ENCODE results near the gene CFDP1.
"Not testable (repeated sequence)": the region's sequence is repeated elsewhere in the genome, so short reads cannot be mapped to it uniquely, and the experiment has no call there.

Gene CFDP1

GRCh38 chr16:75281826-75282225 is 151.5 kb downstream of the CFDP1 start:
- 0 out of 2 replicates have a peak, but pooled peaks cover 2% of the 10 kb centered on the region for H3K27me3 ChIP-seq (ENCODE audit: insufficient read depth, low read length)
- no peaks in the 10 kb centered on the region for H3K36me3 ChIP-seq (ENCODE audit: insufficient read depth, low read length)
- H3K4me2 ChIP-seq (ENCODE audit: low read length), result no peak overlapping the region
- no peak overlapping the region for H3K9ac ChIP-seq (ENCODE audit: low read length)
- TF ChIP-seq CTCF (IDR thresholded peaks at IDR 0.05; ENCODE audit: low read length) (no peak), EZH2 (IDR thresholded peaks at IDR 0.05; ENCODE audit: borderline replicate concordance, low read length) (no peak)
- no peaks in the 10 kb centered on the region for H3K79me2 ChIP-seq (ENCODE audit: insufficient read depth, low read length)
- no peaks in the 10 kb centered on the region for H3F3A ChIP-seq (ENCODE audit: insufficient read depth, low read length)
- no peaks in the 10 kb centered on the region for H3K9me2 ChIP-seq (ENCODE audit: low read depth, low read length)
- H3K4me3 ChIP-seq (ENCODE audit: low read depth, low read length, poor library complexity, severe bottlenecking), result no peak overlapping the region
- no peaks in the 10 kb centered on the region for H3K9me3 ChIP-seq (ENCODE audit: low read length)
- H3K4me1 ChIP-seq (ENCODE audit: insufficient read depth, low read length, severe bottlenecking), result no peaks in the 10 kb centered on the region
- H2AFZ ChIP-seq (ENCODE audit: low read length), result no peak overlapping the region
- H3K27ac ChIP-seq (ENCODE audit: low read depth, low read length, poor library complexity, severe bottlenecking), result no peak overlapping the region
- no peaks in the 10 kb centered on the region for H4K20me1 ChIP-seq (ENCODE audit: insufficient read depth, low read length)

- H3K27ac ChIP-seq (ENCODE audit: low read depth, low read length, poor library complexity, severe bottlenecking); H4K20me1 ChIP-seq (ENCODE audit: insufficient read depth, low read length); H3K27me3 ChIP-seq (ENCODE audit: insufficient read depth, low read length); H3K9ac ChIP-seq (ENCODE audit: low read length); H3K4me3 ChIP-seq (ENCODE audit: low read depth, low read length, poor library complexity, severe bottlenecking); H3K4me1 ChIP-seq (ENCODE audit: insufficient read depth, low read length, severe bottlenecking); H3K9me3 ChIP-seq (ENCODE audit: low read length); H2AFZ ChIP-seq (ENCODE audit: low read length); H3K9me2 ChIP-seq (ENCODE audit: low read depth, low read length); H3K4me2 ChIP-seq (ENCODE audit: low read length); H3F3A ChIP-seq (ENCODE audit: insufficient read depth, low read length); H3K79me2 ChIP-seq (ENCODE audit: insufficient read depth, low read length); H3K36me3 ChIP-seq (ENCODE audit: insufficient read depth, low read length): not testable (repeated sequence)
Measured at GRCh38 chr16:75281009-75281408, 152.3 kb downstream of the CFDP1 start.

DNA sequence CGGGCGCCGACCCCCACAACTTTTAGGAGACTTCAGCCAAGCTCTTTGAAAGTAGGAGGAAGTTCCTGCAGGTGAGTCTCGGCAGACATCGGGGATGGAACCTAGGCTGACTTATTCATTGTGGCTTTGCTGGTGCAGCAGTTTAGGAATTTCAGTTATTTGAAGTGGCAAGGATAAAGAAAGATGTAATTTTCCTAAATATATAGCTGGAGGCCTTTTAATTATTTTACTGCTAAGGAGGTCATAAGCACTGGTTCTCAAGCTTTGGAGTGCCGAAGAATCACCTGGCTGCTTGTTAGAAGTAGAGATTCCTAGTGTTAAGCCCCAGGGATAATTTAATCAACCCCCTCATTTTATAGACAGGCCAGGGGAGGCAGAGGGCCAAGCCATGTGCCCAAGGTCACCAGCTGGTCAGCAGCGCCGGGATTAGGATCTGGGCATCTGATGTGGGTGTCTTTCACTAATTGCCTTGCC is 152.9 kb downstream of the CFDP1 start:
- Histone ChIP-seq H3K79me2 (ENCODE audit: insufficient read depth, low read length) (no peaks in the 10 kb centered on the region), H3K36me3 (ENCODE audit: insufficient read depth, low read length) (no peaks in the 10 kb centered on the region), H3K9ac (ENCODE audit: low read length) (no peak overlapping the region), H3K27me3 (ENCODE audit: insufficient read depth, low read length) (peaks cover 3% of the 10 kb centered on the region; the same call in 1 of the 2 replicates), H2AFZ (ENCODE audit: low read length) (no peak overlapping the region), H3K4me2 (ENCODE audit: low read length) (no peak overlapping the region), H4K20me1 (ENCODE audit: insufficient read depth, low read length) (no peaks in the 10 kb centered on the region), H3K27ac (ENCODE audit: low read depth, low read length, poor library complexity, severe bottlenecking) (no peak overlapping the region), H3K4me3 (ENCODE audit: low read depth, low read length, poor library complexity, severe bottlenecking) (no peak overlapping the region), H3K9me3 (ENCODE audit: low read length) (no peaks in the 10 kb centered on the region), H3K9me2 (ENCODE audit: low read depth, low read length) (no peaks in the 10 kb centered on the region), H3F3A (ENCODE audit: insufficient read depth, low read length) (no peaks in the 10 kb centered on the region), H3K4me1 (ENCODE audit: insufficient read depth, low read length, severe bottlenecking) (no peaks in the 10 kb centered on the region)
- no peak for TF ChIP-seq EZH2 (IDR thresholded peaks at IDR 0.05; ENCODE audit: borderline replicate concordance, low read length)
- TF ChIP-seq CTCF (IDR thresholded peaks at IDR 0.05; ENCODE audit: low read length), result no peak

DNA sequence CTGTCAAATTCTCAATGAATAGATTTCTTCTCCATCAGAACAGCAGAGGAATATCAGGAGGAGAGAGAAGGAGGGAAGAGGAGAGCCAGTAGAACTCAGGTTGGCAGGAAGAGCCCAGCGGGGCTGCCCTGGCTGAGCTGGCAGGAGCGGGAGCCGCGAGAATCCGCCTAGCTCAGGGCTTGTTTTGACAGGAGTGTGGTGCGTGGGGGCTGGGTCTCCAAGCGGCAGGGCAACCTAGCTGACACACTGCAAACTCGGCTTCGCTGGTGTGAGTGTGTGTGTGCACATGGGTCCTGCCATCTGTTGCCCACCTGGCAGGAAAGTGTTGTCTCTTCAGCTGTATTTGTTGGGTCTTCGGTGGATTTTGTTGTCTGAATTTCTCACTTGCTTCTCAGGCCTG is 154.0 kb downstream of the CFDP1 start:
- Histone ChIP-seq H3K9ac (ENCODE audit: low read length) (no peak overlapping the region), H3K4me1 (ENCODE audit: insufficient read depth, low read length, severe bottlenecking) (no peaks in the 10 kb centered on the region), H4K20me1 (ENCODE audit: insufficient read depth, low read length) (no peaks in the 10 kb centered on the region), H3K4me2 (ENCODE audit: low read length) (no peak overlapping the region), H3K9me3 (ENCODE audit: low read length) (no peaks in the 10 kb centered on the region), H3K36me3 (ENCODE audit: insufficient read depth, low read length) (no peaks in the 10 kb centered on the region), H3K27ac (ENCODE audit: low read depth, low read length, poor library complexity, severe bottlenecking) (no peak overlapping the region), H3K9me2 (ENCODE audit: low read depth, low read length) (no peaks in the 10 kb centered on the region), H3K27me3 (ENCODE audit: insufficient read depth, low read length) (peaks cover 8% of the 10 kb centered on the region; the same call in 1 of the 2 replicates), H2AFZ (ENCODE audit: low read length) (no peak overlapping the region), H3K4me3 (ENCODE audit: low read depth, low read length, poor library complexity, severe bottlenecking) (no peak overlapping the region), H3K79me2 (ENCODE audit: insufficient read depth, low read length) (no peaks in the 10 kb centered on the region), H3F3A (ENCODE audit: insufficient read depth, low read length) (no peaks in the 10 kb centered on the region)
- TF ChIP-seq CTCF (IDR thresholded peaks at IDR 0.05; ENCODE audit: low read length), result no peak
- TF ChIP-seq EZH2 (IDR thresholded peaks at IDR 0.05; ENCODE audit: borderline replicate concordance, low read length), result no peak

Data from OCI-LY1 (cell line).